Neural progenitor cell (in vitro differentiated cells): ENCODE results near the gene ARHGAP8.

Experiments used
- EZH2 ChIP-seq: fragments of 200-600 bp; sonication (generic); IDR thresholded peaks from 2 replicates; pipeline ENCODE4 v1.6.1; 2017; ENCODE audit warnings: antibody characterized with exemption, mild to moderate bottlenecking, moderate library complexity
- TF ChIP-seq, protein P1 (sequence below): fragments of 200-600 bp; sonication (generic); IDR thresholded peaks from 2 replicates; pipeline ENCODE4 v1.5.1; 2017; ENCODE audit warnings: antibody characterized with exemption, mild to moderate bottlenecking

DNA sequence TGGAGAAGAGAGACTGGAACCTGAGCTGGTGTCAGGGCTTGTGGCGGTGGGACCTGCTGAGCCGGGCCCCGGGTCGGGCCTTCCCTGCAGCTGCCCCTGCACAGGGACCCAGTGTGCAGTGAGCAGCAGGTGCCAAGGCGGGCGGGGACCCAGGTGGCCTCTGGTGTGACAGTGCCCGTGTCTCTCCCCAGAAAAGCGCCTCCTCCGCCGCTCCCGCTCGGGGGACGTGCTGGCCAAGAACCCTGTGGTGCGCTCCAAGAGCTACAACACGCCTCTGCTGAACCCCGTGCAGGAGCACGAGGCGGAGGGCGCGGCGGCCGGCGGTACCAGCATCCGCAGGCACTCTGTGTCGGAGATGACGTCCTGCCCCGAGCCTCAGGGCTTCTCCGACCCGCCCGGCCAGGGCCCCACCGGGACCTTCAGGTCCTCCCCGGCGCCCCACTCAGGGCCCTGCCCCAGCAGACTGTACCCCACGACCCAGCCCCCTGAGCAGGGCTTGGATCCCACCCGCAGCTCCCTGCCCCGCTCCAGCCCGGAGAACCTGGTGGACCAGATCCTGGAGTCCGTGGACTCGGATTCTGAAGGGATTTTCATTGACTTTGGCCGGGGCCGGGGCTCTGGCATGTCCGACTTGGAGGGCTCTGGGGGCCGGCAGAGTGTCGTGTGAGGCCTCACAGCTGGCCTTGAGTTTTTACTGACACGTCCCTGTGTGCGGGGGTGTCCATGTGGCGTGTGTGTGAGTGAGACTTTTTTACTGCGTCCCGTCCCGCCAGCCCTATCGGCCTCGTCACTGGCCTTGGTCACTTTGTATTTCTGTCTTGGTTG is 15.6 kb upstream of the ARHGAP8 start:
- no peak for TF ChIP-seq EZH2
- TF ChIP-seq, protein P1, sequence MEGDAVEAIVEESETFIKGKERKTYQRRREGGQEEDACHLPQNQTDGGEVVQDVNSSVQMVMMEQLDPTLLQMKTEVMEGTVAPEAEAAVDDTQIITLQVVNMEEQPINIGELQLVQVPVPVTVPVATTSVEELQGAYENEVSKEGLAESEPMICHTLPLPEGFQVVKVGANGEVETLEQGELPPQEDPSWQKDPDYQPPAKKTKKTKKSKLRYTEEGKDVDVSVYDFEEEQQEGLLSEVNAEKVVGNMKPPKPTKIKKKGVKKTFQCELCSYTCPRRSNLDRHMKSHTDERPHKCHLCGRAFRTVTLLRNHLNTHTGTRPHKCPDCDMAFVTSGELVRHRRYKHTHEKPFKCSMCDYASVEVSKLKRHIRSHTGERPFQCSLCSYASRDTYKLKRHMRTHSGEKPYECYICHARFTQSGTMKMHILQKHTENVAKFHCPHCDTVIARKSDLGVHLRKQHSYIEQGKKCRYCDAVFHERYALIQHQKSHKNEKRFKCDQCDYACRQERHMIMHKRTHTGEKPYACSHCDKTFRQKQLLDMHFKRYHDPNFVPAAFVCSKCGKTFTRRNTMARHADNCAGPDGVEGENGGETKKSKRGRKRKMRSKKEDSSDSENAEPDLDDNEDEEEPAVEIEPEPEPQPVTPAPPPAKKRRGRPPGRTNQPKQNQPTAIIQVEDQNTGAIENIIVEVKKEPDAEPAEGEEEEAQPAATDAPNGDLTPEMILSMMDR, result no peak
